ENCODE data around the gene RPLP1. TPM values are rescaled to one million over a fixed set of nuclear protein-coding genes. Genes with fewer than 3 reads are reported as not detected.
"Not testable (repeated sequence)": the region's sequence is repeated elsewhere in the genome, so short reads cannot be mapped to it uniquely, and the experiment has no call there.

RPLP1 gene
- total RNA-seq, 2 donors from 2014 or later, result 1,031 to 1,042 TPM

DNA sequence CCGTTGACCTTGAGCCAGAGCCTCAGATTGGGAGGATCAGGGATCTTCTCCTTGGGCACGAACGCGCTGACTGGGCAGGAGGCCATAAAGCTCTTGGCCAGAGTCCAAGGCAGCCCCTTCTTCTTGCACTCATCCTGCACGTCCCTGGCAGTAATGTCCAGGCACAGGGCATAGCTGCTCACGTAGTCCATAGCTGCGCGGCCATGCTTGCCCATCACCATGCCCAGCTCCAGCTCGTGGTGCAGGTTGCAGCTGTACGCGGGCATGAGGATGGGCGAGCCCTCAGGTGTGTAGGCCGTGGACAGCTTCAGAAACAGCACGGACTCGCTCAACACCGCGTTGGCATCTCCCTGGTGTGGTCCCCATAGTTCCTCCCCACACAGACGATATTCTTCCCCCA is 17.9 kb upstream of the RPLP1 start:
- no peak for DNase-seq
- intact Hi-C loops (cut with DNase I), result no loop called here
- no peak for ATAC-seq

GRCh38 chr15:69435985-69436384 is 16.6 kb upstream of the RPLP1 start:
- DNase-seq (no peak), ATAC-seq (no peak)
- intact Hi-C loops (cut with DNase I), result no loop called here

DNA sequence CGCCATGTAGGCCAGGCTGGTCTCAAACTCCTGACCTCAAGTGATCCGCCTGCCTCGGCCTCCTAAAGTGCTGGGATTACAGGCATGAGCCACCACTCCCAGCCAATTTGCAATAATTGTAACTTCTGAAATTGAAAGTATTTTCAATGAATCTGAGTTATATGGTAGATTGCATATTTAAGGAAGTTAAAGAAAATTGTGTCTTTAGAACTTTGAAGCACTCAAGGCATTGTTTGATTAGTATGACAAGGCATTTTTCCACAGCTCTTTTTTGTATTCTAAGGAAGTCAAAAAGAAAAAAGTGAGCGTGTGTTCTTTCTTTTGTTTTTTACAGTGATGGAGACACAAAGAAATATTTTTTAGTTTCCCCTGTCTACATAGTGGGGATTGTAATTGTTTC is 15.7 kb upstream of the RPLP1 start:
- intact Hi-C loops (cut with DNase I), result no loop called here
- DNase-seq (no peak), ATAC-seq (no peak)

- ATAC-seq, result no peak
- DNase-seq, result no peak
- intact Hi-C loops (cut with DNase I), result no loop called here
Measured at GRCh38 chr15:69439623-69440022, 13.0 kb upstream of the RPLP1 start.

DNA sequence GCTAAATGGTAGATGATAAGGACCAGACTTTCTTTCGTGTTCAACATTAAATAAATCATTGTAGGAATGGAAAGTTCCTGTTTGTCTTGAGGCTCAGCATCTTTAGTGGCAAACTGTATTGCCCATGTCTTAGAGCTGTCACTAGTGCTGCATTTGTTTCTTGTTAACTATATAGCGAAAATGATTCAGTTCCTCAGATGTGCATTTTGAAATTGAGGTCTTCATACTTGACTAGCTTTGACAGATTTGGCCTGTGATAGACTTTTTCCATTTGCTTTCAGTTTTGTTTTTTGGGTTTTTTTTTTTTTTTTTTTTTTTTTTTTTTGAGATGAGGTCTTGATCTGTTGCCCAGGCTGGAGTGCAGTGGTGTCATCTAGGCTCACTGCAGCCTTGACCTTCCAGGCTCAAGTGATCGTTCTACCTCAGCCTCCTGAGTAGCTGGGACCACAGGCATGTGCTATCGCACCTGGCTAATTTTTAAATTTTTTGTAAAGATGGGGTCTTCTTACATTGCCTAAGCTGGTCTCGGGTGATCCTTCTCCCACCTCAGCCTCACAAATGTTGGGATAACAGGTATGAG is 9.5 kb upstream of the RPLP1 start:
- no peak for ATAC-seq
- intact Hi-C loops (cut with DNase I), result no loop called here
- no peak for DNase-seq

DNA sequence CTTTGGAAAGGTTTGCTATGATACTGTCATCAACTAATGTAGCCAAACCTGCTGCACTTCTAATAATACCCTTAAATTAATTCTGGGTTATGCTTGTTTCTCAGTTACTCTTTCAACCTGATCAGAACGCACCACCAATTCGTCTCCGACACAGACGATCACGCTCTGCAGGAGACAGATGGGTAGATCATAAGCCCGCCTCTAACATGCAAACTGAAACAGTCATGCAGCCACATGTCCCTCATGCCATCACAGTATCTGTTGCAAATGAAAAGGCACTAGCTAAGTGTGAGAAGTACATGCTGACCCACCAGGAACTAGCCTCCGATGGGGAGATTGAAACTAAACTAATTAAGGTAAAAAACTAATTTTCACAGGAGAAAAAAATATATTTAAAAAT is 7.9 kb upstream of the RPLP1 start:
- intact Hi-C loops (cut with DNase I), result no loop called here
- DNase-seq, result no peak
- ATAC-seq, result no peak

- no peak for ATAC-seq
- no peak for DNase-seq
- intact Hi-C loops (cut with DNase I), result no loop called here
Measured at GRCh38 chr15:69446953-69447352, 5.7 kb upstream of the RPLP1 start.

GRCh38 chr15:69450221-69450620 is 2.4 kb upstream of the RPLP1 start:
- intact Hi-C loops (cut with DNase I); ATAC-seq; DNase-seq: not testable (repeated sequence)

GRCh38 chr15:69450968-69451695 is 1.5 kb upstream of the RPLP1 start:
- intact Hi-C loops (cut with DNase I), result no loop called here
- DNase-seq (no peak), ATAC-seq (no peak)

- intact Hi-C loops (cut with DNase I), result no loop called here
- ATAC-seq, result peak; percentile 31 to 44
- DNase-seq, result no peak
Measured at GRCh38 chr15:69451951-69452691, 497 bp upstream of the RPLP1 start.

DNA sequence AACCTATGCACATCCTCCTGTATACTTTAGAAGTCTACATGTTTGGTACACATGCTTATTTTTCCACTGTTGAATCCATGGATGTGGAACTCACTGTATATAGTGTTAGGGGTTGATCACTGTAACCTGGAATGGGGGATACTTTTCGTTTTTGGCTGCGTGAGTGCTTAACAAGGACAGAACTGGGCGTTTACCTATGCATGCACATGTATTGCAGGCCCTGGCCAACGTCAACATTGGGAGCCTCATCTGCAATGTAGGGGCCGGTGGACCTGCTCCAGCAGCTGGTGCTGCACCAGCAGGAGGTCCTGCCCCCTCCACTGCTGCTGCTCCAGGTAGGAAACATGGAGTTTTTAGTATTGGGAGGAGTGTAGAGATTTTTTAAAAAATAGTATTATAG is 2.3 kb downstream of the RPLP1 start:
- intact Hi-C loops (cut with DNase I), result no loop called here
- ATAC-seq, result no peak

GRCh38 chr15:69456208-69457166 is 3.9 kb downstream of the RPLP1 start:
- DNase-seq, result no peak
- no peak for ATAC-seq
- intact Hi-C loops (cut with DNase I), result no loop called here

More for the DNA sequence above, 2.3 kb downstream of the RPLP1 start:
- DNase-seq, result no peak

GRCh38 chr15:69457304-69458280 is 5.0 kb downstream of the RPLP1 start:
- DNase-seq, result no peak
- intact Hi-C loops (cut with DNase I), result no loop called here
- no peak for ATAC-seq

- DNase-seq (no peak), ATAC-seq (no peak)
- intact Hi-C loops (cut with DNase I), result no loop called here
Measured at GRCh38 chr15:69459066-69459465, 6.4 kb downstream of the RPLP1 start.

- no peak for ATAC-seq
- DNase-seq, result no peak
- intact Hi-C loops (cut with DNase I), result no loop called here
Measured at GRCh38 chr15:69460481-69460880, 7.9 kb downstream of the RPLP1 start.

DNA sequence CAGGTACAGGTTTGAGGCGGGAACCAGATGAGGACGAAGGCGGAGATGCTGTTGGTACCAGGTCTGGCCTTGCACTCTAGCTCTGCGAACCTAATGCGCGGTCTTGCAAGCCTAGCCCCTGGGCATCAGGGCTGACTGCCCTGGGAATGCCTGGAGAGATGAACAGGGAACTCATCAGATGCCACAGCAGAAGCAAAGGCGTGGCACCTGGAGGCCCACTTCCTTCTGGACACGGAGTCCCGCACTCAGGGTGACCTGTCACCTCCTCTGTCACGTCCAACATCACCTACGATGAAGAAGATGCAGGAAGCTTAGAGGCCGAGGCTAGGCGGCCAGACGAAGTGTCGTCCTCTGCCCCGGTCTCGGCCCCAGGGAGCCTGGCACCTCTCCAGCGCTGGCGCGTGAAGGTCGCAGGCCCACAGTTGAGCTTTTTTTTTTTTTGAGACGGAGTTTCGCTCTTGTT is 9.4 kb downstream of the RPLP1 start:
- DNase-seq, result peak; percentile 54
- intact Hi-C loops (cut with DNase I), result no loop called here
- peak; percentile 12 to 18 for ATAC-seq

GRCh38 chr15:69462493-69463181 is 10.0 kb downstream of the RPLP1 start:
- ATAC-seq (peak; percentile 94 to 97), DNase-seq (peak; percentile 96)
- intact Hi-C loops (cut with DNase I), result no loop called here
